Measurements from ENCODE around the gene KLHDC1. TPM values are rescaled to one million over a fixed set of nuclear protein-coding genes. Genes with fewer than 3 reads are reported as not detected.
"Not testable (repeated sequence)": the region's sequence is repeated elsewhere in the genome, so short reads cannot be mapped to it uniquely, and the experiment has no call there.

Gene KLHDC1
- total and polyA plus RNA-seq, 9 donors = 3.3 to 7.2 (median 4.9) TPM

GRCh38 chr14:49686425-49686824, 6.5 kb upstream of the KLHDC1 start:
- Histone ChIP-seq H3K36me3 (ENCODE audit: control insufficient read depth, insufficient read depth, low read length) (peaks cover 3% of the 10 kb centered on the region), H3K4me3 (ENCODE audit: low read length) (no peak overlapping the region), H3K4me1 (ENCODE audit: control insufficient read depth, insufficient read depth, low read length) (peaks cover 12% of the 10 kb centered on the region), H3K9me3 (replicated peaks; ENCODE audit: control insufficient read depth, low read depth, low read length) (no peaks in the 10 kb centered on the region), H3K27me3 (ENCODE audit: control insufficient read depth, insufficient read depth, low read length) (no peaks in the 10 kb centered on the region), H3K27ac (ENCODE audit: low read length) (no peak overlapping the region)
- WGBS (ENCODE audit: insufficient coverage) = 100% methylated on average over 1 of the region's 4 CpGs
- DNase-seq = no peak

DNA sequence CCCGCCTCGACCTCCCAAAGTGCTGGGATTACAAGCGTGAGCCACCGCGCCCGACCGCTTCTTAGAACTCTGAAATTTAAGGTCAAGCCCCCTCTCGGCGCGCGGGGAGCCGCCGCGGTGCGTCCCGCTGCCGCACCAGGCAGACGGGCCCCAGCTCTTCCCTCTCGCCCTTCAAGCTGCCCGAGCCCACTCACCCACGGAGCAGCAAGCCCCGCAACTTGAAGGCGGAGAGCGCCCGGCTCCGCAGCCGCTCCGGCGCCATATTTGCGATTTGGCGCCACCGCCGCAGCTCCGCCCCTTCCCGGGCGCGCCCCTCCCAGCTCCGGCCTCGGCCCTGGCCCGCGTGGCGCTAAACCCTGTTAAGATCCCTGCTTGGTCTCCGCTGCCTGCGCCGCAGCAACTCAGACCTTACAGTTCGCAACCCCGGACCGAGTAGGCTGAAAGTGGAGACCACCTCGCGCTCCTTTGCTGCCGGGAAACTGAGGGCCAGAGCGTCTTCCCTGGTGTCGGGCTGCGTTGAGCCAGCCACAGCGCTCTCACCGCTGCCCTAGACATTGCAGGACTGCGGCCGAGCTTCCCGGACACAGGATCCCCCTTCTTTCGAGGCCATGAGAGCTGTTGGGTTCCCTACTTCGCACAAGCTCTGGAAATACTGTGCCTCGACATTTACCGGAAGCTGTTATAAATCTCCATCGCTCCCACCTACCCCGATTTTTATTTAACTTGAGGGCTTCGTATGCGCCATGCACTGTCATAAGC, 4.8 kb upstream of the KLHDC1 start, which contains the start of gene POLE2:
TSS of gene POLE2 (minus strand) at position 273 of the 759 bp plus-strand sequence. CDS start at position 262, 11 bp downstream.
- under 1% methylated on average over 62 of the region's 67 CpGs for WGBS (ENCODE audit: insufficient coverage)
- no peaks in the 10 kb centered on the region for H3K36me3 ChIP-seq (ENCODE audit: control insufficient read depth, insufficient read depth, low read length)
- no peaks in the 10 kb centered on the region for H3K27me3 ChIP-seq (ENCODE audit: control insufficient read depth, insufficient read depth, low read length)
- DNase-seq = peak; percentile 89
- peak within 1 kb of the TSS; percentile 99 for H3K27ac ChIP-seq (ENCODE audit: low read length)
- peaks cover 12% of the 10 kb centered on the region for H3K4me1 ChIP-seq (ENCODE audit: control insufficient read depth, insufficient read depth, low read length)
- peak within 1 kb of the TSS; percentile 76 for H3K4me3 ChIP-seq (ENCODE audit: low read length)
- H3K9me3 ChIP-seq (replicated peaks; ENCODE audit: control insufficient read depth, low read depth, low read length) = no peaks in the 10 kb centered on the region

DNA sequence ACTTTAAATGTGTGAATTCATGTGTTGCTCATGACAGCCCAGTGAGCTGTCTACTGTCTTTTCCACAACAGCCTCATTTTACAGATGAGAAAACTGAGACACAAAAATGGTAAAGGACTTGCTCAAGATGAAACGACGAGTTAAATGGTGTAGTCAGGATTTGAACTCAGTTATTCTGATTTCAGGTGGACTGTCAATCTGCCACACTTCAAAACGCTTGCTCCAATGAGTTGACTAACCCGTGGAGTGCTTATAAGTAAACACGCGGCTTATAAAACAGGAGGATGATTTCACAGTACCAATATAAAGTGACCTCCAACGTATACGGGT, 4.3 kb upstream of the KLHDC1 start:
- WGBS (ENCODE audit: insufficient coverage) = 79% methylated on average over 2 of the region's 8 CpGs
- no peak for DNase-seq
- Histone ChIP-seq H3K36me3 (ENCODE audit: control insufficient read depth, insufficient read depth, low read length) (no peaks in the 10 kb centered on the region), H3K4me3 (ENCODE audit: low read length) (peak overlapping the region; percentile 76), H3K27me3 (ENCODE audit: control insufficient read depth, insufficient read depth, low read length) (no peaks in the 10 kb centered on the region), H3K9me3 (replicated peaks; ENCODE audit: control insufficient read depth, low read depth, low read length) (no peaks in the 10 kb centered on the region), H3K4me1 (ENCODE audit: control insufficient read depth, insufficient read depth, low read length) (peaks cover 12% of the 10 kb centered on the region), H3K27ac (ENCODE audit: low read length) (peak overlapping the region; percentile 99)

- Histone ChIP-seq H3K36me3 (ENCODE audit: control insufficient read depth, insufficient read depth, low read length) (no peaks in the 10 kb centered on the region), H3K4me1 (ENCODE audit: control insufficient read depth, insufficient read depth, low read length) (peaks cover 14% of the 10 kb centered on the region), H3K4me3 (ENCODE audit: low read length) (no peak overlapping the region), H3K27me3 (ENCODE audit: control insufficient read depth, insufficient read depth, low read length) (no peaks in the 10 kb centered on the region), H3K9me3 (replicated peaks; ENCODE audit: control insufficient read depth, low read depth, low read length) (no peaks in the 10 kb centered on the region), H3K27ac (ENCODE audit: low read length) (no peak overlapping the region)
- no peak for DNase-seq
- 70% methylated on average over 3 of the region's 4 CpGs for WGBS (ENCODE audit: insufficient coverage)
Observed at GRCh38 chr14:49691031-49691430, 1.9 kb upstream of the KLHDC1 start.

DNA sequence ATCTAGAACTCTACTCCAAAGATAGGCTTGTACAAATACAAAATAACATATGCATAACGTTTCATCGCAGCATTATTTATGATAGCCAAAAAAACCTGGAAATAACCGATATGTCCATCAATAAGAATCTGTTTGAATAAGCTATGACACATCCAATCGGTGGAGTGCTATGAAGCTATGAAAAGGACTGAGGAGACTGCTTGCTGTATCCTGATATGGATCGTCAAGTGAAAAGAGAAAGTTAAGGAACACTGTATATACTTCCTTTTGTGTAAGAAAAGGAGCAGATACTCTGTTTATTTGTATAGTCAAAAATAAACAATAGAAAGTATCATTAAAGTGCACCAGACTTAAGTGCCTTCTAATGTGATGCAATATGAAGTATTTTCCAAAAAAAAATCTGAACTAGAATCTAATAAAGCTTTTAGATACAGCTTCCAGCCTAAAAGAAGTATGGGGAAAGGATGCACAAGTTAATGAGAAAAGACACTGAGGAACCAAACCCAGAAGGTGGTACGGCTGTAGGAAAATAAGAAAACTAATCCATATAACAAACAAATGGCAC, 645 bp upstream of the KLHDC1 start:
- Histone ChIP-seq H3K4me3 (ENCODE audit: low read length) (peak overlapping the region; percentile 54), H3K27ac (ENCODE audit: low read length) (peak overlapping the region; percentile 91), H3K27me3 (ENCODE audit: control insufficient read depth, insufficient read depth, low read length) (no peaks in the 10 kb centered on the region), H3K36me3 (ENCODE audit: control insufficient read depth, insufficient read depth, low read length) (no peaks in the 10 kb centered on the region), H3K4me1 (ENCODE audit: control insufficient read depth, insufficient read depth, low read length) (peaks cover 11% of the 10 kb centered on the region), H3K9me3 (replicated peaks; ENCODE audit: control insufficient read depth, low read depth, low read length) (no peaks in the 10 kb centered on the region)
- WGBS (ENCODE audit: insufficient coverage) = no CpG with 5 or more reads among the region's 6 CpGs
- DNase-seq = no peak

GRCh38 chr14:49693735-49694124, 810 bp downstream of the KLHDC1 start:
- H3K36me3 ChIP-seq (ENCODE audit: control insufficient read depth, insufficient read depth, low read length); H3K4me1 ChIP-seq (ENCODE audit: control insufficient read depth, insufficient read depth, low read length); H3K27me3 ChIP-seq (ENCODE audit: control insufficient read depth, insufficient read depth, low read length); DNase-seq; H3K9me3 ChIP-seq (replicated peaks; ENCODE audit: control insufficient read depth, low read depth, low read length): not testable (repeated sequence)
- WGBS (ENCODE audit: insufficient coverage) = no CpG with 5 or more reads among the region's 13 CpGs
- peak overlapping the region; percentile 91 for H3K27ac ChIP-seq (ENCODE audit: low read length)
- H3K4me3 ChIP-seq (ENCODE audit: low read length) = peak overlapping the region; percentile 54

GRCh38 chr14:49702725-49703124, 9.8 kb downstream of the KLHDC1 start:
- 80% methylated on average over 1 of the region's 4 CpGs for WGBS (ENCODE audit: insufficient coverage)
- H3K27ac ChIP-seq (ENCODE audit: low read length) = no peak overlapping the region
- H3K9me3 ChIP-seq (replicated peaks; ENCODE audit: control insufficient read depth, low read depth, low read length) = no peaks in the 10 kb centered on the region
- no peaks in the 10 kb centered on the region for H3K36me3 ChIP-seq (ENCODE audit: control insufficient read depth, insufficient read depth, low read length)
- DNase-seq = no peak
- H3K4me1 ChIP-seq (ENCODE audit: control insufficient read depth, insufficient read depth, low read length) = no peaks in the 10 kb centered on the region
- H3K27me3 ChIP-seq (ENCODE audit: control insufficient read depth, insufficient read depth, low read length) = no peaks in the 10 kb centered on the region
- H3K4me3 ChIP-seq (ENCODE audit: low read length) = no peak overlapping the region

DNA sequence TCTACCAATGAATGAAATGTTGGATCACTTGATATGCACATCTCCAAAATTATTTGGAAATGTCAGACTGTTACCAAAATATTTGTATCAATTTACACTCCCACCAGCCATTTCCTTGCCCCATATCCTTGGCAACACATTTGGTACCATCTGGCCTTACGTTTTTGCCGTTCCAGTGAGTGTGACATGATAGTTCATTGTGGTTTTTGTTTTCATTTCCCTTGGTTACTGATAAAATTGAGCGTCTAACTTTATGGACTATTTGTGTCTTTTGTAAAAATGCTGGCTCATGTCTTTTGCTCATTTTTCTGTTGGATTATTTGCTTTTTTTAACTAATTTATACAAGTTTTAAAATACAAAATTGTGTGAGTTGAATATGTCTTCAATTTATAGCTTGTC, 11.0 kb downstream of the KLHDC1 start:
- Histone ChIP-seq H3K4me1 (ENCODE audit: control insufficient read depth, insufficient read depth, low read length) (no peaks in the 10 kb centered on the region), H3K4me3 (ENCODE audit: low read length) (no peak overlapping the region), H3K36me3 (ENCODE audit: control insufficient read depth, insufficient read depth, low read length) (no peaks in the 10 kb centered on the region), H3K9me3 (replicated peaks; ENCODE audit: control insufficient read depth, low read depth, low read length) (no peaks in the 10 kb centered on the region), H3K27ac (ENCODE audit: low read length) (no peak overlapping the region), H3K27me3 (ENCODE audit: control insufficient read depth, insufficient read depth, low read length) (no peaks in the 10 kb centered on the region)
- no CpG with 5 or more reads among the region's 3 CpGs for WGBS (ENCODE audit: insufficient coverage)
- DNase-seq = no peak

- not testable (repeated sequence) for H3K27ac ChIP-seq (ENCODE audit: low read length); DNase-seq; H3K4me3 ChIP-seq (ENCODE audit: low read length); H3K9me3 ChIP-seq (replicated peaks; ENCODE audit: control insufficient read depth, low read depth, low read length); H3K4me1 ChIP-seq (ENCODE audit: control insufficient read depth, insufficient read depth, low read length); H3K36me3 ChIP-seq (ENCODE audit: control insufficient read depth, insufficient read depth, low read length); H3K27me3 ChIP-seq (ENCODE audit: control insufficient read depth, insufficient read depth, low read length)
- 100% methylated on average over 2 of the region's 4 CpGs for WGBS (ENCODE audit: insufficient coverage)
Observed at GRCh38 chr14:49704471-49704870, 11.6 kb downstream of the KLHDC1 start.

DNA sequence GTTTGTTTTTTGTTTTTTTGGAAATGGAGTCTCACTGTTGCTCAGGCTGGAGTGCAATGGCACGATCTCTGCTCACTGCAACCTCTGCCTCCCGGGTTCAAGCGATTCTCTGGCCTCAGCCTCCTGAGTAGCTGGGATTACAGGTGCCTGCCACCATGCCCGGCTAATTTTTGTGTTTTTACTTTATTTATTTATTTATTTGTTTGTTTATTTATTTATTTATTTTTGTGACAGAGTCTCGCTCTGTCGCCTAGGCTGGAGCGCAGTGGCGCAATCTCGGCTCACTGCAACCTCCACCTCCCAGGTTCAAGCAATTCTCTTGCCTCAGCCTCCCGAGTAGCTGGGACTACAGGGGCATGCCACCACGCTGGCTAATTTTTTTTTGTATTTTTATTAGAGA, 18.1 kb downstream of the KLHDC1 start:
- H3K4me1 ChIP-seq (ENCODE audit: control insufficient read depth, insufficient read depth, low read length); H3K27ac ChIP-seq (ENCODE audit: low read length); H3K27me3 ChIP-seq (ENCODE audit: control insufficient read depth, insufficient read depth, low read length); H3K4me3 ChIP-seq (ENCODE audit: low read length); H3K36me3 ChIP-seq (ENCODE audit: control insufficient read depth, insufficient read depth, low read length); H3K9me3 ChIP-seq (replicated peaks; ENCODE audit: control insufficient read depth, low read depth, low read length); DNase-seq: not testable (repeated sequence)
- no CpG with 5 or more reads among the region's 11 CpGs for WGBS (ENCODE audit: insufficient coverage)
